Kidney glomerular epithelial cell (primary cell): Measurements from ENCODE around the gene RHBDD3.

Source experiments
- DNase-seq: peaks from one replicate; lab custom pipeline; 2025; lab: John Stamatoyannopoulos, UW

Gene RHBDD3

GRCh38 chr22:29216873-29217666 lies 50.7 kb downstream of the RHBDD3 start:
- DNase-seq = no peak

GRCh38 chr22:29216011-29216872 lies 51.5 kb downstream of the RHBDD3 start:
- no peak for DNase-seq

- DNase-seq = no peak
Observed at GRCh38 chr22:29215012-29215860, 52.5 kb downstream of the RHBDD3 start.

GRCh38 chr22:29214232-29214631 lies 53.5 kb downstream of the RHBDD3 start:
- no peak for DNase-seq

GRCh38 chr22:29213493-29213892 lies 54.3 kb downstream of the RHBDD3 start:
- DNase-seq = no peak

- no peak for DNase-seq
Observed at GRCh38 chr22:29212743-29213142, 55.0 kb downstream of the RHBDD3 start.

- DNase-seq = no peak
Observed at GRCh38 chr22:29211466-29211865, 56.3 kb downstream of the RHBDD3 start.

- no peak for DNase-seq
Observed at GRCh38 chr22:29211066-29211465, 56.7 kb downstream of the RHBDD3 start.
